ENCODE results near the gene TPI1. TPM values are rescaled to one million over a fixed set of nuclear protein-coding genes. Genes with fewer than 3 reads are reported as not detected.

Gene TPI1
- total RNA-seq, result 100 to 1,000 TPM; 265 to 558 (median 432) TPM

DNA sequence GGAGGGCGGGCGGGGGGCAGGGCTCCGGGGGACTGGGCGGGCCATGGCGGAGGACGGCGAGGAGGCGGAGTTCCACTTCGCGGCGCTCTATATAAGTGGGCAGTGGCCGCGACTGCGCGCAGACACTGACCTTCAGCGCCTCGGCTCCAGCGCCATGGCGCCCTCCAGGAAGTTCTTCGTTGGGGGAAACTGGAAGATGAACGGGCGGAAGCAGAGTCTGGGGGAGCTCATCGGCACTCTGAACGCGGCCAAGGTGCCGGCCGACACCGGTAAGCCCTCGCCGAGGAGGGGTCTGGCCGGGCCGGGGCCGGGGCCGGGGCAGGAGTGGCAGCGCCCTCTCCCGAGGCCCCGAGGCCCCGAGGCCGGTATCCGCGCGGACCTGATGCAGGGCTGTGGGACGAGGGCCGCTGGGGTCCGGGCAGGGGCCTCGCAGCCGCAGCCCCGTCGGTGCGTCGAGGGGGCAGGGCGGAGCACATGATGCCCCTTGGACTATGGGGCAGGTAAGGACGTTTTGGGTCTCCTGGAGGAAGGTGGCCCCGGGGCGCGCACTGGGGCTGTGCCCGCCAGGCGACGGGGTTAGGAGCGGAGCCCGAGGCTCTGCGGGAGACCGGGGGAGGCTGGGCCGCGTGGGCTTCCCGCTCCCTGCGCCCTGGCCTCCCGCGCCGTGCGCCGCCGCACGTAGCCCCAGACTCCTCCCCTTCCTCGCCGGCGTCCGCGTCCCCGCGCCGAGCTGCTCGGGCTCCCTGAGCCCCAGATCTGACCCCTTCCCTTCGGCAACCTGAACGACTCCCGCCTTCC is at the start of gene TPI1:
Gene TPI1 (plus strand): TSS at position 119 of the 798 bp plus-strand sequence. CDS start 36 bp downstream, at position 155.
- DNase-seq (ENCODE audit: low spot score in 2 of 2), result peak in 1 of 2 donors; percentile 91
- peak within 1 kb of the TSS; percentile 72 for H3K4me3 ChIP-seq (ENCODE audit: low read depth, poor library complexity, severe bottlenecking)
- TF ChIP-seq POLR2A (IDR thresholded peaks at IDR 0.05) (peak in 1 of 2 donors; percentile 93), CTCF (IDR thresholded peaks at IDR 0.05) (no peak)
- WGBS, 2 donors, result 0 to 1% methylated on average over 45 to 63 of the region's 86 CpGs
- intact Hi-C loops (cut with DNase I; ENCODE audit: low total_unique reads), result no loop called here

DNA sequence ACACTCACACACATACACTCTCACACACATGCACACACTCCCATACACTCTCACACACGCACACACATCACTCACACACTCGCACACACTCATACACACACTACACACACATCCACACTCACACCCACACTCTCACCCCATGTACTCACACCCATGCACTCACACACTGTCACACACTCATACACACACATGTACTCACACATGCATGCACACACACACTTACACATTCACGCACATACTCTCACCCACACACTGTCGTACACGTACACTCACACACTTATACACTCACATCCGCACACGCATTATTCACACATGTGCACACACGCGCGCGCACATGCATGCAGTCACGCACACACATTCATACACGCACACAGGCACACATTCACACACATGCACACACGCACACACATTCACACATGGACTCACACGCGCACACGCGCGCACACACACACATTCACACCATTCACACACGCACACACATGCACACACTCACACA is 49.6 kb upstream of the TPI1 start:
- no peak for DNase-seq (ENCODE audit: low spot score in 2 of 2)
- H3K4me3 ChIP-seq (ENCODE audit: low read depth, poor library complexity, severe bottlenecking), result no peak overlapping the region
- TF ChIP-seq POLR2A (IDR thresholded peaks at IDR 0.05), result no peak
- TF ChIP-seq CTCF (IDR thresholded peaks at IDR 0.05), result peak in 1 of 3 donors; percentile 59
- intact Hi-C loops (cut with DNase I; ENCODE audit: low total_unique reads), result loop anchor here (5.0 kb wide), 1 partner anchor 80 kb away; no protein-coding TSS in a partner anchor
- WGBS, 2 donors, result 80 to 94% methylated on average over 20 of the region's 20 CpGs

GRCh38 chr12:6818222-6818621 is 49.1 kb upstream of the TPI1 start:
- 70 to 88% methylated on average over 9 to 10 of the region's 10 CpGs for WGBS, 2 donors
- no peak overlapping the region for H3K4me3 ChIP-seq (ENCODE audit: low read depth, poor library complexity, severe bottlenecking)

DNA sequence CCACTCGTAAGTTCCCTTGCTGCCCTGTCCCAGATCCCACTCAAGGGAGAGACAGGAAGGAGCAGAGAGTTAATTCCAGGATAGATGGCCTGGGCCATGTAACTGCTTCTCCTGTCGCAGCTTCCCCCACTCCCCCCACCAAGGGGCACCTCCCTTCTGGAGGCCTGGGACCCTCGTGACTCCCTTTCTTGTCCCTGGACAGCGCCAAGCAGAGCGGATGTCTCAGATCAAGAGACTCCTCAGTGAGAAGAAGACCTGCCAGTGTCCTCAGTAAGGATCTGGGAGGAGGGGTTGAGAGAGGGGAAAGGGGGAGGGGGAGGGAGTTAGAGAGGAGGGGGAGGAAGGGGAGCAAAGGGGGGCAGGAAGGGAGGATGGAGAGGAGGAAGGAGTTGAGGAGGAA is 48.7 kb upstream of the TPI1 start:
- DNase-seq (ENCODE audit: low spot score in 2 of 2), result no peak
- no peak for TF ChIP-seq POLR2A (IDR thresholded peaks at IDR 0.05)
- no peak for TF ChIP-seq CTCF (IDR thresholded peaks at IDR 0.05)
- intact Hi-C loops (cut with DNase I; ENCODE audit: low total_unique reads), result loop anchor here (5.0 kb wide), 1 partner anchor 81 kb away; no protein-coding TSS in a partner anchor
- WGBS, 2 donors, result 80 to 86% methylated on average over 5 of the region's 5 CpGs
- no peak overlapping the region for H3K4me3 ChIP-seq (ENCODE audit: low read depth, poor library complexity, severe bottlenecking)

More at GRCh38 chr12:6818222-6818621, 49.1 kb upstream of the TPI1 start:
- TF ChIP-seq POLR2A (IDR thresholded peaks at IDR 0.05), result no peak
- no peak for TF ChIP-seq CTCF (IDR thresholded peaks at IDR 0.05)
- intact Hi-C loops (cut with DNase I; ENCODE audit: low total_unique reads), result loop anchor here (5.0 kb wide), 1 partner anchor 81 kb away; no protein-coding TSS in a partner anchor
- DNase-seq (ENCODE audit: low spot score in 2 of 2), result no peak

DNA sequence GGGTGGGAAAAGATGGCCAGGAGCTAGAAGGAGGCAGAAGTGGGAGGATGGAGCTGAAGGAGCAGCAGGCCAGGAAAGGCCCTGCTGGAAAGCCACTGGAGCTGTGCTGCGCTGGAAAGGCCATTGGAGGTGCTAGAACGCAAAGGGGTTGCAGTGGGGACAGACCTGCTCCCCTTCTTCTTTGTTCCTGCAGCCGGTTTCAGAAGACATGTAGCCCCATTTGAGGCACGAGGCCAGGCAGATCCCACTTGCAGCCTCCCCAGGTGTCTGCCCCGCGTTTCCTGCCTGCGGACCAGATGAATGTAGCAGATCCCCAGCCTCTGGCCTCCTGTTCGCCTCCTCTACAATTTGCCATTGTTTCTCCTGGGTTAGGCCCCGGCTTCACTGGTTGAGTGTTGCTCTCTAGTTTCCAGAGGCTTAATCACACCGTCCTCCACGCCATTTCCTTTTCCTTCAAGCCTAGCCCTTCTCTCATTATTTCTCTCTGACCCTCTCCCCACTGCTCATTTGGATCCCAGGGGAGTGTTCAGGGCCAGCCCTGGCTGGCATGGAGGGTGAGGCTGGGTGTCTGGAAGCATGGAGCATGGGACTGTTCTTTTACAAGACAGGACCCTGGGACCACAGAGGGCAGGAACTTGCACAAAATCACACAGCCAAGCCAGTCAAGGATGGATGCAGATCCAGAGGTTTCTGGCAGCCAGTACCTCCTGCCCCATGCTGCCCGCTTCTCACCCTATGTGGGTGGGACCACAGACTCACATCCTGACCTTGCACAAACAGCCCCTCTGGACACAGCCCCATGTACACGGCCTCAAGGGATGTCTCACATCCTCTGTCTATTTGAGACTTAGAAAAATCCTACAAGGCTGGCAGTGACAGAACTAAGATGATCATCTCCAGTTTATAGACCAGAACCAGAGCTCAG is 48.0 kb upstream of the TPI1 start:
- intact Hi-C loops (cut with DNase I; ENCODE audit: low total_unique reads), result loop anchor here (5.0 kb wide), 1 partner anchor 82 kb away; no protein-coding TSS in a partner anchor
- TF ChIP-seq POLR2A (IDR thresholded peaks at IDR 0.05), result no peak
- no peak for TF ChIP-seq CTCF (IDR thresholded peaks at IDR 0.05)
- WGBS, 2 donors, result 78 to 86% methylated on average over 13 of the region's 13 CpGs
- no peak overlapping the region for H3K4me3 ChIP-seq (ENCODE audit: low read depth, poor library complexity, severe bottlenecking)
- no peak for DNase-seq (ENCODE audit: low spot score in 2 of 2)

Data from lower leg skin (tissue), 4 donors.